Measurements from ENCODE around the gene FSCN2. TPM values are rescaled to one million over a fixed set of nuclear protein-coding genes. Genes with fewer than 3 reads are reported as not detected.
"Not testable (repeated sequence)": the region's sequence is repeated elsewhere in the genome, so short reads cannot be mapped to it uniquely, and the experiment has no call there.

The FSCN2 gene
- total RNA-seq, 2 donors from 2014 or later, result 2.3 to 4.9 TPM

- ATAC-seq (peak; percentile 61), DNase-seq (peak; percentile 81 to 83)
- intact Hi-C loops (cut with DNase I, micrococcal nuclease), result loop anchor here in 1 of 2 donors (10.0 kb wide), 1 partner anchor 85 kb away; no protein-coding TSS in a partner anchor
These were observed 8.7 kb upstream of the FSCN2 start for GRCh38 chr17:81519284-81520020.

GRCh38 chr17:81520021-81520901 is 7.9 kb upstream of the FSCN2 start:
- DNase-seq (no peak), ATAC-seq (peak; percentile 3)
- intact Hi-C loops (cut with DNase I, micrococcal nuclease), result loop anchor here in 1 of 2 donors (10.0 kb wide), 1 partner anchor 85 kb away; no protein-coding TSS in a partner anchor

GRCh38 chr17:81522491-81523401 is 5.4 kb upstream of the FSCN2 start:
- no peak for DNase-seq

GRCh38 chr17:81523402-81524038 is 4.7 kb upstream of the FSCN2 start:
- no peak for DNase-seq

More at GRCh38 chr17:81522491-81523401, 5.4 kb upstream of the FSCN2 start:
- intact Hi-C loops (cut with DNase I, micrococcal nuclease), result loop anchor here in 1 of 2 donors (10.0 kb wide), 1 partner anchor 82 kb away; no protein-coding TSS in a partner anchor
- no peak for ATAC-seq

GRCh38 chr17:81524039-81524864 is 3.9 kb upstream of the FSCN2 start:
- ATAC-seq (no peak), DNase-seq (no peak)
- intact Hi-C loops (cut with DNase I, micrococcal nuclease), result loop anchor here in 1 of 2 donors (10.0 kb wide), 1 partner anchor 81 kb away; no protein-coding TSS in a partner anchor

More at GRCh38 chr17:81523402-81524038, 4.7 kb upstream of the FSCN2 start:
- no peak for ATAC-seq
- intact Hi-C loops (cut with DNase I, micrococcal nuclease), result loop anchor here in 1 of 2 donors (10.0 kb wide), 1 partner anchor 81 kb away; no protein-coding TSS in a partner anchor

- DNase-seq, result no peak
- intact Hi-C loops (cut with DNase I, micrococcal nuclease), result loop anchor here in 1 of 2 donors (10.0 kb wide), 1 partner anchor 80 kb away; no protein-coding TSS in a partner anchor
- no peak for ATAC-seq
These were observed 3.4 kb upstream of the FSCN2 start for GRCh38 chr17:81524865-81525159.

- ATAC-seq, result no peak
- intact Hi-C loops (cut with DNase I, micrococcal nuclease), result loop anchor here in 1 of 2 donors (10.0 kb wide), 1 partner anchor 78 kb away; no protein-coding TSS in a partner anchor
These were observed 1.3 kb upstream of the FSCN2 start for GRCh38 chr17:81526662-81527571.

GRCh38 chr17:81528384-81528650 is 140 bp downstream of the FSCN2 start:
- intact Hi-C loops (cut with DNase I, micrococcal nuclease), result loop anchor here in 1 of 2 donors (10.0 kb wide), 1 partner anchor 76 kb away; no protein-coding TSS in a partner anchor
- ATAC-seq, result no peak
- no peak for DNase-seq

More at GRCh38 chr17:81526662-81527571, 1.3 kb upstream of the FSCN2 start:
- DNase-seq, result no peak

- DNase-seq (no peak), ATAC-seq (peak; percentile 60)
- intact Hi-C loops (cut with DNase I, micrococcal nuclease), result loop anchor here in 1 of 2 donors (10.0 kb wide), 1 partner anchor 76 kb away; no protein-coding TSS in a partner anchor
These were observed 667 bp downstream of the FSCN2 start for GRCh38 chr17:81528651-81529436.

GRCh38 chr17:81529437-81529803 is 1.2 kb downstream of the FSCN2 start:
- intact Hi-C loops (cut with DNase I, micrococcal nuclease), result loop anchor here in 1 of 2 donors (10.0 kb wide), 1 partner anchor 75 kb away; no protein-coding TSS in a partner anchor
- no peak for DNase-seq
- ATAC-seq, result no peak

GRCh38 chr17:81531013-81531412 is 2.8 kb downstream of the FSCN2 start:
- intact Hi-C loops (cut with DNase I, micrococcal nuclease); DNase-seq; ATAC-seq: not testable (repeated sequence)

- intact Hi-C loops (cut with DNase I, micrococcal nuclease); ATAC-seq; DNase-seq: not testable (repeated sequence)
These were observed 3.8 kb downstream of the FSCN2 start for GRCh38 chr17:81531998-81532404.

GRCh38 chr17:81532490-81533287 is 4.5 kb downstream of the FSCN2 start:
- no peak for DNase-seq
- ATAC-seq, result no peak
- intact Hi-C loops (cut with DNase I, micrococcal nuclease), result no loop called here

GRCh38 chr17:81533339-81534141 is 5.4 kb downstream of the FSCN2 start:
- no peak for ATAC-seq
- intact Hi-C loops (cut with DNase I, micrococcal nuclease), result no loop called here
- DNase-seq, result no peak
